Stomach (tissue), 4 donors: ENCODE data around the gene TMEM178B.

ENCODE experiments used
- CTCF ChIP-seq, 7 experiments: fragments of 450-650 bp in 4 of 7; fragments of 200-600 bp in 3 of 7; sonication (generic) in 3 of 7; IDR thresholded peaks; one replicate each; pipeline ENCODE4 v1.5.1; 2016 to 2019; ENCODE audit warnings: antibody characterized with exemption in 7 of 7, control low read depth in 2 of 7, mild to moderate bottlenecking in 1 of 7
- EP300 ChIP-seq: sonication (generic); formaldehyde crosslinking; IDR thresholded peaks from one replicate; pipeline ENCODE4 v1.6.1; 2017; ENCODE audit warnings: antibody characterized with exemption
- POLR2A ChIP-seq, 4 donors: fragments of 450-650 bp; IDR thresholded peaks; one replicate each; pipeline ENCODE4 v1.6.1; 2016; ENCODE audit warnings: antibody characterized with exemption in 4 of 4, control low read depth in 2 of 4, mild to moderate bottlenecking in 1 of 4, moderate library complexity in 1 of 4
- POLR2AphosphoS5 ChIP-seq, 3 donors: sonication (generic); formaldehyde crosslinking; IDR thresholded peaks; one replicate each; pipeline ENCODE4 v1.6.1; 2016; ENCODE audit warnings: antibody characterized with exemption in 3 of 3

DNA sequence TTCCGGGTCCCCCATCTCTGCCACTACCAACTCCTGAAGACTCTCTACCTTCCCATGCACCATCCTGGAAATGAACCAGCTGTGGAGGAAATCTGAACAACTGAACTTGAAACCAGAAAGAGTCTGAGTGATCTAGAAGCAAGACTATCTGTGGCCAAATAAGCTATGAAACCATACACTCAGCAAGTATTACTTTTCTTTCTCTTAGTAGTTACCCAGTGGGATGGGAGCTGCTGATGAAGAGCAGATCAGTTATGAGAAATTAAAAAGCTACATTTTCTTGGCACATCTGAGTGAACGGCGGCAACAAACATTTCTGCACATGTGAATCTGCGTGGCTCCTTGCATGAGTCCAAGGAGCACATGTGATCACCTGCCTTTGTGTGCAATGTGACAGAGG, 445.8 kb downstream of the TMEM178B start:
- no peak for TF ChIP-seq POLR2AphosphoS5 (IDR thresholded peaks at IDR 0.05)
- TF ChIP-seq POLR2A (IDR thresholded peaks at IDR 0.05): no peak
- no peak for TF ChIP-seq CTCF (IDR thresholded peaks at IDR 0.05)
- no peak for TF ChIP-seq EP300
